Activated T-helper 1 cell treated with Interleukin-2 at 50 U/mL for 16 hours (primary cell): Measurements from ENCODE around the gene MAPK11.

ENCODE experiments used
- DNase-seq: peaks from one replicate; pipeline ENCODE4 v3.0.0-alpha.2; 2020; ENCODE audit warnings: low read depth

MAPK11 gene

DNA sequence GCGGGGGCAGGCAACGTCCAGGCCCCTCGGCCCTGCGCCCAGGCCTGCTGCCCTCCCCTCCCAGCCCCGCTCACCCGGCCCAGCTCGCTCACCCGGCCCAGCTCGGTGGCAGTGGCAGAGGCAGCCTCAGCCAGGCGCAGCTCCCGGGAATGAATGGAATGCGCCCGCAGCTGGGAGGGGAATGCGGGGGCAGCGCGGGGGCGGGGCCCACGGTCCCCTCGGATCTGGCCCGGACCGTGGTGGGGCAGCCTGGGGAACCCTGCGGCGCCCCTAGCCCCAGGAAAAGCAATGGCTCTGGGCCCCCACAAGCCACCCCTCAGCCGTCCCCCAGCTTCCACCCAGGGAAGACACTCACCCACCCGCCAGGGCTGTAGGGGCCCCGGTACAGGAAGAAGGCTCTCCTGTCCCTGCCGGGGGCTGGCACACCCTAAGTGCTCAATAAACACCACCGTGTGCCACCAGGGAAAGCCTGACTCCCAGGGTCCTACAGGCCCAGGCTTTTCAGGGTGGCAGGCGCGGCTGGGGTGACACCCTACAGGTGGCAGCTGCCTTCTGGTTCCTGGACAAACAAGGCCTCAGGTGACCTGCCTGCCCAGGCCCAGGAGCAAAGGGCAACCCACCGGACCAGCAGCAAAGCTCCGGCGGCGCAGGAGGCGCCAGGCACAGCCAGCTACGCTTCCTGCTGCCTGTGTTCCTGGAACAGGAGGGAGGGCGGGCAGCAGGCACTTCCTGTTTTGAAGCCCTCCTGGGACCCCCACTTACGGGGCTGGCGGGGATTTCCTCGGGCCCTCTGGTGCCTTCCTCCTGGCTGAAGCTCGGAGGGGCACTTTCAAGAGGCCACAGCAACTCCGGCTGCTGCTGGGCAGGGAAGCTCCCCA lies 23.5 kb upstream of the MAPK11 start:
- no peak for DNase-seq

- no peak for DNase-seq
Observed at GRCh38 chr22:50292643-50293440, 22.7 kb upstream of the MAPK11 start.

DNA sequence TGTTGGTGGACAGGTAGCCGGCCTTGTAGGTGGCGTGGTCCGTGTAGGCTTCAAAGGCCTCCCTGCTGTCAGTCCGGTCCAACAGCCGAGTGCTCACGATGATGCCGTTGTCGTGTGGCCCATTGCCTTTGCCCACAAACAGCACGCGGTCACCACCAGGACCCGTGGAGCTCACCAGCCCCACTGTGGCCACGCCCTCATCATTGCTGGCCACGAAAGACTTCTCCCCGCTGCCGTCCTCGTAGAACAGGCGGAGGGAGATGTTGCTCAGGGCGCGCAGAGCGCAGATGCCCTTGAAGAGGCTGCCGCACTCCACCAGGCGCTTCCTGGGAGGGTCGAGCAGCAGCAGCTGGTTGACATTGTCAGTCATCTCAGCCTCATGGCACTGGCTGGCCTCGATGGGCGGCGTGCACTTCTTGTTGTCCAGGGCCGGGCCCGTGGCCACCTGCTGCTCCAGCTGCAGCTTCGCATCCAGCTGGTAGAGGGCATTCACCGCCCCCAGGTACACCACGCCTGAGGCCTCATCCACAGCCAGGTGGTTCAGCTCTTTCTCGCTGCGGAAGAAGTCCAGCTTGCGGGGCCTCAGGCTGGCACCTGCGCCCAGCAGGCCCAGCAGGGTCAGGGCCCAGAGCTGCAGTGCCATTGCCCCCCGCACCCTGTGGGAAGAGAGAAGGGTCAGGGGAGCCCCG lies 19.9 kb upstream of the MAPK11 start:
- no peak for DNase-seq

DNA sequence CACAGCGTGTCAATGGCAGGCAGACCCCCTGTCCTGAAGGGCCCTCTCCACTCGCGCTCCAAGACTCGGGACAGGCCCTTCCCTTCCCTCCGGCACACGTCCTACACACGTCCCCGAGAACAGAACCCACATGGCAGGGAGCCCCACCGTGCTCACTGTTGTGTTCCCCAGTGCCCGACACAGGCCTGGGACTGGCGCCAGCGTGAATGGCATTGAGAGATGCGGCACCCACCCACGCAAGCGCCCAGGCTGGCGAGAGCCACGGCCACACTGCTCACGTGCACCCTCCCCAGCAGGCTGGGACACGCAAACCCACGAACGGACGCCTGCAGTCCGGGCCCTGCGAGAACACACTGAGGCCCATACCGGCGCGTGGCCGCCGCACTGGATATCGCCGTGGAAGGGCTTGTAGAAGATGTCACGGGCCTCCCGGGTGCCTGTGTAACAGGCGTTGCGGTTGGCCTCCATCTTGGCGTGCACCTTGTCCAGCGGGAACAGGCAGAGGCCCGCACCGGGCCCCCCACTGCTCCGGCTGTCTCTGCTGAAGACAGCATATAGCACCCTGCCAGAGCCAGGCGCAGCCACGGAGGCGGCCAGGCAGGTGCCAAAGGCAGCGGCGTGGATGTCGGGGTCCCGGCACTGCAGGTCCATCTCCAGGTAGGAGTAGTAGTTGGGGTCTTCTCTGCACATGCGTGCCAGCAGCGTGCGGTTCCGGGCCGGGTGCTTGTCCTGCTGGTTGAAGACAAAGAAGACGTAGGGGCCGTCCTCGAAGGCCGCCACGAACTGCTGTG lies 19.2 kb upstream of the MAPK11 start:
- DNase-seq, result no peak

DNA sequence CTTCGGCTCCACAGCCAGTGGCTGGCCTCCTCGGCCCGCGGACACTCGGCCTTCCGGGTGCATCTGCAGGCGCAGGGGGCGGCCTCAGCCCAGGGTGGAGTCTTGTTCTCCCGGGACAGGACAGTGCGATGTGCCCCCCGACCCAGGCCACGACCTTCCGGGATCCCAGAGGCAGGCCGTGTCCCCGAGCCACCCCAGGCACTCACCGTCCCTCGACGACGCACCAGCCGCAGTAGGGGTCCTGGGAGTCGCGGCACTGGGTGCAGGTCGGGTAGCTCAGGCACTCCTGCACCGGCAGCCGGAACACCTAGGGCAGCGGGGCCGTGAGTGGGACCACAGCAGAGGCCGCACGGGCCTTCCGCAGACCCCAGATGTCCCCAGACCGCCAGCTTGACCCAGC lies 17.6 kb upstream of the MAPK11 start:
- no peak for DNase-seq

DNA sequence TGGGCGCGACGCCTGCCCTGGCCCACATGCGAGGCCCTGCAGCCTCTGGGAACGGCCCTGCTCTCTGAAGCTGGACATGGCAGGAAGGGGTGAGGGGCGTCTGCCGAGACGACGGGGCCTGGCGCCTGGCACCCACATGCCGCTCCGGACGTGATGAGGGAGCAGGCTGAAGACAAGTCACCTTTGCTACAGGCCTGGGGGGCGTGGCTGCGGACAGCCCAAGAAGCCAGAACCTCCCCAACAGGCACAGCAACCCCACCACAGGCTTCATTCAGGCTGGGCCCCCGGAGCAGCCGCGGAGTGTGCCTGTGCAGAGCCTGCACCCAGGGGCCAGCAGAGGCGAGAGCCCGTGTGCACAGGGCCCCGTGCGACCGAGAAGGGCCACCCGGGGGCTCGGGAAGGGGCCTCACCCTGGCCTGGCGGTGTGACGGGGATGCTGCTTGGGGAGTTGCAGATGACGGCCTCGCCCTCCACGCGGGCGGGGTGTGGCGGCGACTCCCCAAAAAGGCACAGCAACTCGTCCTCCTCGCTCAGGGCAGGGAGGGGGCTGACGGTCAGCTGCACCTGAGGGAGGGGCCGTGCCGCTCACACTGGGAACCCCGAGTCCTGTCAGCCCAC lies 16.6 kb upstream of the MAPK11 start:
- DNase-seq, result no peak

DNA sequence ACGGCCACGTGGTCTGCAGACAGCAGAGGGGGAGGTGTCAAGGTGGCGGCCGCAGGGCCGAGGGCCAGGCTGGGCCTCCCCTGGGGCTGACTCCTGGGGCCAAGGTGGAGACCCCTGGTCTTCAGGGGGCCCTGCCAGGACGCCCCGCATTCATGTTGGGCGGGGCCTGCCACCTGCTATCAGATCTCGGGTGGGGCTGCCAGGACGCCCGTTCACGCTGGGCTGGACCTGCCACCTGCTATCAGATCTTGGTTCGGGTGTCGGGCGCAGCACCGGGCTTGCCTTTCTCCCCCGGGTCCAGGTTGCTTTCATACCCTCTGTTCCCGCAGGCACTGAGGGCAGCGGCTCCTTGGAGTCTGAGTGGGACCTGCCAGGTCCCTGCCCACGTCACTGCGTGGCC lies 16.1 kb upstream of the MAPK11 start:
- DNase-seq, result no peak

DNA sequence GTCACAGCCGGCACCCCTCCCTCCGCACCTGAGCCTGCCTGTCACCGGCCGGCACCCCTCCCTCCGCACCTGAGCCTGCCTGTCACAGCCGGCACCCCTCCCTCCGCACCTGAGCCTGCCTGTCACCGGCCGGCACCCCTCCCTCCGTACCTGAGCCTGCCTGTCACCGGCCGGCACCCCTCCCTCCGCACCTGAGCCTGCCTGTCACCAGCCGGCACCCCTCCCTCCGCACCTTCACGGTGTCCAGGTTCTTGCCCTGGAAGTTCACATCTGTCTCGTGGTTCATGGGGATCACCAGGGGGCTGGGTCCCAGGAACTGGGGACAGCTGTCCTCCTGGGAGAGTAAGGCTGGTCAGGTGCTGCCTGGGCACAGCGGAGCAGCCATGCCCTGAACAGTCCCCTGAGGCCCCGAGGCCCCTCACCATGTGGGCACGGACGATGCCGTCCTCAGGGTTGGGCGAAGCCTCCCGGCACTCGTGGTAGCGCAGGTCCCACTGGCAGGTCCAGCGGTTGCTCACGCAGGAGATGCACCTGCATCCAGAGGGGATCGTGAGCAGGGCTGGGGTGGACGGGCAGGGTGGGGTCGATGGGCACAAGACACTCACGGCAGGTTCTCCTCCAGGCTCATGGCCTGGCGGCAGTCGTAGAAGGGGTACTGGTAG lies 15.5 kb upstream of the MAPK11 start:
- no peak for DNase-seq

- no peak for DNase-seq
Observed at GRCh38 chr22:50284479-50284878, 14.3 kb upstream of the MAPK11 start.

DNA sequence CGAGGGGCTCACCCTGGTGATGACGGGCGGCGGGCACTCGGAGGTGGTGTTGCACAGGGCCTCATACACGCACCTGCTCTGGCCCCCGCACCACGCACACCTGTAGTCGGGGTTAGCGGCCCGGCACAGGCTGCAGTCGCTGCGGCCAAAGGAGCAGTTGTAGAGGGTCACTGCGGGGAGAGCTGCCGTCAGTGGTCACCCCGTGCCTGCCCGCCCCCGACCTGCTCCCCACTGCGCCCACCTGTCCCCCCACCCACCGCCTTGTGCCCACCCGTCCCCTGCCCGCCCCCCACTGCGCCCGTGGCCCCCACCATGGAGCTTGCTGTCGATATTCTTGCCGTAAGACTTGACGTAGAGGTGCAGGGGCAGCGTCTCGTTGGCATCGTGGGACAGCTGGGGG lies 13.6 kb upstream of the MAPK11 start:
- DNase-seq, result no peak

- DNase-seq, result no peak
Observed at GRCh38 chr22:50282361-50283155, 12.4 kb upstream of the MAPK11 start.

- DNase-seq, result no peak
Observed at GRCh38 chr22:50281957-50282356, 11.8 kb upstream of the MAPK11 start.

- DNase-seq, result no peak
Observed at GRCh38 chr22:50281384-50281760, 11.2 kb upstream of the MAPK11 start.

- DNase-seq, result no peak
Observed at GRCh38 chr22:50280708-50281383, 10.7 kb upstream of the MAPK11 start.

DNA sequence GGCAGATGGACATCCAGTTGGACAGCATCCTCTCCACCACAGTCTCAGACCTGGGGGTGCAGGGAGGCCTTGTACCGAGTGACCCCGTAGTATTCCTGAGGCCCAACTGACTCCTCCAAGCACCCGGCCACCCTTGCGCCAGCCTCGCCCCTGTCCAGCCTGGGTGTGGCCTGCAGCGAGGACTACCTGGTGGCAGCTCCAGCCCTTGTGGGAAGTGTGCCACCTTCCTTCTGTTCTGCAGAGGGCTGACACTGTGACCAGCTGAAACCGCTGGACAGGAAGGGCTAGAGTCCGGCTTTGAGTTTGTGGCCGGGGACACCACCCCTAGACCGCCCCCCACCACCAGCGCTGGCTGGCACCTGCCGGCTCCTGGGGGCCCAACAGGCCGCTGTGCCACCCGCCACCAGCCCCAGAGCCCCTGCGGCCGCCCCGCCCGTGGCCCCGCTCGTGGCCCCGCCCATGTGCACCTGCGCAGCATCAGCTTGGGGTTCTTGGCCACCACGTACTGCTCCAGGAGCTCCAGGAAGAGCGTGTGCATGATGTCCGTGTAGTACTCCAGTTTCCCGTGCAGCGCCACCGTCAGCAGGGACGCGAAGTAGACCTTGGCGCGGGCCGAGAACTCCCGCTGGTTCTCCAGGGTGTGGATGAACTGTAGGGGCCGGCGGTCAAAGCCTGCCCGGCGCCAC lies 10.0 kb upstream of the MAPK11 start:
- no peak for DNase-seq

- DNase-seq, result no peak
Observed at GRCh38 chr22:50278956-50279619, 8.9 kb upstream of the MAPK11 start.

GRCh38 chr22:50278461-50278860 lies 8.3 kb upstream of the MAPK11 start:
- DNase-seq, result no peak

GRCh38 chr22:50277761-50278160 lies 7.6 kb upstream of the MAPK11 start:
- no peak for DNase-seq
